HEK293 (cell line): ENCODE results near the gene COP1.

ENCODE experiments used
- ZNF140 ChIP-seq: fragments of 450-650 bp; formaldehyde crosslinking; IDR thresholded peaks from 2 replicates; pipeline ENCODE4 v1.5.1; 2016; ENCODE audit warnings: missing biosample characterization, missing genetic modification characterization
- ZNF274 ChIP-seq, 2 experiments: fragments of 200-500 bp in 1 of 2; fragments of 450-650 bp in 1 of 2; sonication (Bioruptor generic) in 1 of 2; formaldehyde crosslinking in 1 of 2; IDR thresholded peaks; 2 replicates each; pipeline versions ENCODE4 v1.5.1 to v1.6.1; 2014 to 2016; ENCODE audit warnings: borderline replicate concordance in 1 of 2, inconsistent platforms in 1 of 2, low read length in 1 of 2, missing biosample characterization in 1 of 2, missing genetic modification characterization in 1 of 2
- ZNF311 ChIP-seq: fragments of 450-650 bp; formaldehyde crosslinking; IDR thresholded peaks from 2 replicates; pipeline ENCODE4 v1.5.1; 2017; ENCODE audit warnings: missing biosample characterization, missing genetic modification characterization, borderline replicate concordance
- ZNF341 ChIP-seq: fragments of 450-650 bp; formaldehyde crosslinking; IDR thresholded peaks from 2 replicates; pipeline ENCODE4; 2016; ENCODE audit warnings: low read depth, missing biosample characterization, missing genetic modification characterization
- ZNF423 ChIP-seq: fragments of 450-650 bp; formaldehyde crosslinking; IDR thresholded peaks from 2 replicates; pipeline ENCODE4 v1.5.1; 2016; ENCODE audit warnings: missing biosample characterization, missing genetic modification characterization
- ZNF501 ChIP-seq: fragments of 450-650 bp; formaldehyde crosslinking; IDR thresholded peaks from 2 replicates; pipeline ENCODE4 v1.5.1; 2016; ENCODE audit warnings: missing biosample characterization, missing genetic modification characterization
- ZNF510 ChIP-seq: fragments of 450-650 bp; formaldehyde crosslinking; IDR thresholded peaks from 2 replicates; pipeline ENCODE4 v1.5.1; 2018; ENCODE audit warnings: mild to moderate bottlenecking, missing genetic modification characterization, missing biosample characterization; ENCODE audit not compliant: insufficient replicate concordance
- ZNF544 ChIP-seq: fragments of 450-650 bp; formaldehyde crosslinking; IDR thresholded peaks from 2 replicates; pipeline ENCODE4 v1.5.0; 2017; ENCODE audit warnings: missing biosample characterization, missing genetic modification characterization
- TF ChIP-seq, protein P1 (sequence below): fragments of 450-650 bp; formaldehyde crosslinking; IDR thresholded peaks from 2 replicates; pipeline ENCODE4 v1.5.1; 2016; ENCODE audit warnings: missing biosample characterization, missing genetic modification characterization
- TF ChIP-seq, protein P2 (sequence below): fragments of 450-650 bp; formaldehyde crosslinking; IDR thresholded peaks from 2 replicates; pipeline ENCODE4 v1.5.1; 2016; ENCODE audit warnings: missing biosample characterization, missing genetic modification characterization
- TF ChIP-seq, protein P3 (sequence below): fragments of 450-650 bp; formaldehyde crosslinking; IDR thresholded peaks from 2 replicates; pipeline ENCODE4 v1.5.1; 2017; ENCODE audit warnings: missing biosample characterization, missing genetic modification characterization

DNA sequence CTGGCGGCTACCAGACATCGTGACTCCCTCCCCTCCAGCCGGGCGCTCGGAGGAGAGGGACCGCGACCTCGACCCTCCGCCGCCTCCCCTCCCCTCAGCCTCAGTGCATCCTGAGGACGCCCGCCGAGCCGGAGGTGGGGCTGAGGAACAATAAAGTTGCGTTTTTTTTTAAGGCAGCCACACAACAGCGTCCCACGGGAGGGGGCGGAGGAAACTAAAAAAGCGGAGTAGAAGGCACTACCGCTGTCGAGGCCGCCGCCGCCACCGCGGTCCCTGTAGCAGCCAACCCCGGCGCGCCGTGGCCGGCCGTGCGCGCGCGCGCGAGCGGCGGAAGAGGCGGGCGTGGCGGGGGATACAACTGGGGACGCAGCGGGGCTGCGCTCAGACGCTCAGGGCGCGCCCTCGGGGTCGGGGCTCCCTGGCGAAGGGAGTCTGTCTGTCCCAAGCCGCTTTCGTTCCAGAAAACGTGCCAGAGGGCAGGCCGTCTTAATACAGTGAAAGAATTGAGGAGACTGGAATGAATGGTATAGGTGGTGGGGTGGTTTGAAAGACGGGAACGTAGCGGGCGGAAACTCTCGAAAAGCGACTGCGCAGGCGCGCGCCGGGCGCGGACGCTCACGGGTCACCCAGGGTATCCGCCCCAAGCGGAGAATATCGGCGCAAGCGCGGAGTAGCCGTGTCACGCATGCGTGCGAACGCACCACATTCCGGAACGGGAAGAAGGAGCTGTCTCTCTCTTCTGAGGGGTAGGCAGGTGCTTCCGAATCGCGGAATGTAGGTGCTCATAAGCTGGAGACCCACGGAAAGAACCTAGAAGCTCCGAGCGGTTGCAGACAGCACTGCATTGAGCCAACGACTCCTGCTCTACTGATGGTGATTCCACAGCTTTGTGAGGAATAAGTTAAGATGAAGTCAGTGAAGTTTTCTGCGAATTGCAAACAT is at the start of gene COP1:
- TF ChIP-seq ZNF140 (no peak), ZNF341 (no peak; the same call in 1 of the 2 replicates), ZNF274 (IDR thresholded peaks at IDR 0.05; ENCODE audit: low read length) (no peak), ZNF274 (tag by site-specific recombination; IDR thresholded peaks at IDR 0.05; ENCODE audit: borderline replicate concordance) (no peak), ZNF423 (tag by site-specific recombination) (no peak), ZNF311 (tag by site-specific recombination) (no peak), ZNF510 (tag by site-specific recombination) (no peak), ZNF544 (tag by site-specific recombination) (no peak), ZNF501 (tag by site-specific recombination) (no peak; the same call in 1 of the 2 replicates)
- TF ChIP-seq, protein P1, sequence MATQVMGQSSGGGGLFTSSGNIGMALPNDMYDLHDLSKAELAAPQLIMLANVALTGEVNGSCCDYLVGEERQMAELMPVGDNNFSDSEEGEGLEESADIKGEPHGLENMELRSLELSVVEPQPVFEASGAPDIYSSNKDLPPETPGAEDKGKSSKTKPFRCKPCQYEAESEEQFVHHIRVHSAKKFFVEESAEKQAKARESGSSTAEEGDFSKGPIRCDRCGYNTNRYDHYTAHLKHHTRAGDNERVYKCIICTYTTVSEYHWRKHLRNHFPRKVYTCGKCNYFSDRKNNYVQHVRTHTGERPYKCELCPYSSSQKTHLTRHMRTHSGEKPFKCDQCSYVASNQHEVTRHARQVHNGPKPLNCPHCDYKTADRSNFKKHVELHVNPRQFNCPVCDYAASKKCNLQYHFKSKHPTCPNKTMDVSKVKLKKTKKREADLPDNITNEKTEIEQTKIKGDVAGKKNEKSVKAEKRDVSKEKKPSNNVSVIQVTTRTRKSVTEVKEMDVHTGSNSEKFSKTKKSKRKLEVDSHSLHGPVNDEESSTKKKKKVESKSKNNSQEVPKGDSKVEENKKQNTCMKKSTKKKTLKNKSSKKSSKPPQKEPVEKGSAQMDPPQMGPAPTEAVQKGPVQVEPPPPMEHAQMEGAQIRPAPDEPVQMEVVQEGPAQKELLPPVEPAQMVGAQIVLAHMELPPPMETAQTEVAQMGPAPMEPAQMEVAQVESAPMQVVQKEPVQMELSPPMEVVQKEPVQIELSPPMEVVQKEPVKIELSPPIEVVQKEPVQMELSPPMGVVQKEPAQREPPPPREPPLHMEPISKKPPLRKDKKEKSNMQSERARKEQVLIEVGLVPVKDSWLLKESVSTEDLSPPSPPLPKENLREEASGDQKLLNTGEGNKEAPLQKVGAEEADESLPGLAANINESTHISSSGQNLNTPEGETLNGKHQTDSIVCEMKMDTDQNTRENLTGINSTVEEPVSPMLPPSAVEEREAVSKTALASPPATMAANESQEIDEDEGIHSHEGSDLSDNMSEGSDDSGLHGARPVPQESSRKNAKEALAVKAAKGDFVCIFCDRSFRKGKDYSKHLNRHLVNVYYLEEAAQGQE (tag by site-specific recombination): no peak
- TF ChIP-seq, protein P2, sequence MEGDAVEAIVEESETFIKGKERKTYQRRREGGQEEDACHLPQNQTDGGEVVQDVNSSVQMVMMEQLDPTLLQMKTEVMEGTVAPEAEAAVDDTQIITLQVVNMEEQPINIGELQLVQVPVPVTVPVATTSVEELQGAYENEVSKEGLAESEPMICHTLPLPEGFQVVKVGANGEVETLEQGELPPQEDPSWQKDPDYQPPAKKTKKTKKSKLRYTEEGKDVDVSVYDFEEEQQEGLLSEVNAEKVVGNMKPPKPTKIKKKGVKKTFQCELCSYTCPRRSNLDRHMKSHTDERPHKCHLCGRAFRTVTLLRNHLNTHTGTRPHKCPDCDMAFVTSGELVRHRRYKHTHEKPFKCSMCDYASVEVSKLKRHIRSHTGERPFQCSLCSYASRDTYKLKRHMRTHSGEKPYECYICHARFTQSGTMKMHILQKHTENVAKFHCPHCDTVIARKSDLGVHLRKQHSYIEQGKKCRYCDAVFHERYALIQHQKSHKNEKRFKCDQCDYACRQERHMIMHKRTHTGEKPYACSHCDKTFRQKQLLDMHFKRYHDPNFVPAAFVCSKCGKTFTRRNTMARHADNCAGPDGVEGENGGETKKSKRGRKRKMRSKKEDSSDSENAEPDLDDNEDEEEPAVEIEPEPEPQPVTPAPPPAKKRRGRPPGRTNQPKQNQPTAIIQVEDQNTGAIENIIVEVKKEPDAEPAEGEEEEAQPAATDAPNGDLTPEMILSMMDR (tag by site-specific recombination): peak; percentile 46; the same call in 1 of the 2 replicates
- TF ChIP-seq, protein P3, sequence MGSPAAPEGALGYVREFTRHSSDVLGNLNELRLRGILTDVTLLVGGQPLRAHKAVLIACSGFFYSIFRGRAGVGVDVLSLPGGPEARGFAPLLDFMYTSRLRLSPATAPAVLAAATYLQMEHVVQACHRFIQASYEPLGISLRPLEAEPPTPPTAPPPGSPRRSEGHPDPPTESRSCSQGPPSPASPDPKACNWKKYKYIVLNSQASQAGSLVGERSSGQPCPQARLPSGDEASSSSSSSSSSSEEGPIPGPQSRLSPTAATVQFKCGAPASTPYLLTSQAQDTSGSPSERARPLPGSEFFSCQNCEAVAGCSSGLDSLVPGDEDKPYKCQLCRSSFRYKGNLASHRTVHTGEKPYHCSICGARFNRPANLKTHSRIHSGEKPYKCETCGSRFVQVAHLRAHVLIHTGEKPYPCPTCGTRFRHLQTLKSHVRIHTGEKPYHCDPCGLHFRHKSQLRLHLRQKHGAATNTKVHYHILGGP (tag by site-specific recombination): no peak
